Activated CD8-positive, alpha-beta memory T cell treated with anti-CD3 and anti-CD28 coated beads for 4 hours (primary cell): ENCODE measurements around the gene GPR18.

Experiments used
- DNase-seq, 2 donors: peaks; one replicate each; pipeline ENCODE4 v3.0.0-alpha.2; 2020; ENCODE audit warnings: low read depth in 2 of 2

Gene GPR18

GRCh38 chr13:99258210-99258860 lies at the start of gene GPR18:
Gene GPR18 (minus strand): TSS chr13:99258379. CDS start chr13:99255872, 2,507 bp downstream.
- no peak for DNase-seq

DNA sequence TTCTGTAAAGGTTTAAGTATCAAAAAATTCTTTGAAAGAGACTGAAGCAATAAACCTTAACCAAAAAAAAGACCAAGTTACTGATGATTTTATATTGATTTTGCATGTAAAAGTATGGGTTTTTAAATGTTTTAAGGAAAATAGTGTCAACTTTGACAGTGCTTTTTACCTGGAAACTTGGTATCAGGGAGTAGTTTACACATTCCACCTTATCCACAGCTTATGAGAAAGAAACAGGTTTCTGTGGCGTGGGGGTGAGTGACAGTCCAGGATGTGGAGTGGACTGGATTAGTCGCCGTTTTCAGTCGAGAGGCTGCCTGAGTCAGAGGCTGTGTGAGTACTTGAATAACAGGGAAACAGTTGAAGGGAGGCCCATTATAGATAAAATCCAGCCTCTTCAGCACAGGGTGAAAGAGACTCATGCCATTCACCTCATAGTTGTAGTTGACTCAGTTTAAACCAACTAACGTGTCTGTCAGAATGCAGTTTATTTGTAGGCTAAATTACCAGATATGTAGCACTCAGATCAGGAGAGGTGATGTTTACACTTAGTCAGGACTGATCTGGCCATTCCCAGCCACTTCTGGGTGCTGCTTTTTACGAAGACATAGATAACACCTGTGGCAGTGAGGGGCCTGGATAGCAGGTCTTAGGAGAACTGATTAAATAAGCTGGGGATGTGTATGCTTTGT lies 49.6 kb upstream of the GPR18 start:
- peak in 1 of 2 donors; percentile 50 for DNase-seq

DNA sequence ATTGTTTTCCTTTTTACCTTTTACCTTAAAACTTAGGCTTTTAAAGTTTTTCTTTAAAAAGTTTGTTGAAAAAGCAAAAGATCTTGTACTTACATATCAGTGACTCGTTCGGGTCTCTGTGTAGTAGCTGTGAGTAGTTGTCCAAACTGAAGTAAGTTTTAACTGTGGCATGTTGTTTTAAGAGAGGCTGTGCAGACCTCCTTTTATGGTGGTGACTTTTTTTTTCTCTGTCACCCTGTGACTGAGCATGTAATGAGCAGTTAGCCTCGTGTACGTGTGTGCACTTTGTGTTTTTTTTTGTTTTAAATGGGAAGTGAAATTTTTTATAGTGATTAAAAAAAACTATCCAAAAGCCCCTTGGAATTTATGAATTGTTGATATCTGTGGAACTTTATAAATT lies 49.1 kb upstream of the GPR18 start, which contains the start of gene GPR183:
Gene GPR183, minus strand, starts transcription at position 153 of the 400 bp plus-strand sequence. CDS start 11,254 bp downstream, outside the sequence.
- DNase-seq: no peak

GRCh38 chr13:99305566-99305965 lies 47.4 kb upstream of the GPR18 start:
- no peak for DNase-seq

GRCh38 chr13:99305158-99305557 lies 47.0 kb upstream of the GPR18 start:
- DNase-seq: no peak

- DNase-seq: no peak
These were observed 46.4 kb upstream of the GPR18 start for GRCh38 chr13:99304541-99304940.

- DNase-seq: no peak
These were observed 45.8 kb upstream of the GPR18 start for GRCh38 chr13:99303863-99304521.

DNA sequence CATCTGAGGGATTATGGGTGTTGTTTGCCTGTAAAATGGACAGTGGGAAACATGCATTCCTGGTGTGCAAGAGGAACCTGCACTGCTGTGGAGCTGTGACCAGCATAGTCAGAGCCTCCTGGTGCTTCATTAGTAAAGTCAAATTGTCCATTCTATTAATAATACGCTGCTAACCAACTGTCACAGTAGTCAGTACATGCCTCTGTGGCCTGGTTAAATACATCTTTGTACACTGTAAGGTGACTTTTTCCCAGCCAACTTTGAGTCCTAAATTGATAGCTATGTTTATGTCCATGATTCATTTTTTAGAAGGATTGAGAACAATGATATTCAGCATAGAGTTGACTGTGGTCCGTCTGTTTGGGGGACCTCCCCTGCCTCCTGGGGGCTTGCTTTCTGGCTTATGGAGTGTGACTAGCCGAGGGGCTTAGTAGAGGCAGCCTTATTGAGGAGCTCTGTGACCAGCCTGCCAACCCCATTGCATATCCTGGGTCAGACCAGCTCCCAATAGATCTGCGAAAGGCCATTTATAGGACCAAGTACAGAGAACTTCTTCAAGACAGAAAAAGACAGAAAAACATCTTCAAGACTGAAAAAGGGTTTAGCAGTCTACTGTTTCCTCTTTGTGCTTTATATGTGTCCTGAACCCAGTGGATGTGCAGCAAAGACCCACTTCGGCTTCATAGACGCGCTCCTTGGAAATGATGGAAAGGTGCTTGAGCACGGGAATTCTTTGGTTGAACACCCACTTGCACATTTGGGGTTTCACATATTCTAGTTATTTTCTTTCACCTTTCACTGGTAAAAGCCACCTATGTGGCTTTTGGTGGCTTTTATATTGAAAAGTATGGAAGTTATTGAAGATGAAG lies 44.7 kb upstream of the GPR18 start:
- no peak for DNase-seq

GRCh38 chr13:99301913-99302636 lies 43.9 kb upstream of the GPR18 start:
- DNase-seq: no peak

DNA sequence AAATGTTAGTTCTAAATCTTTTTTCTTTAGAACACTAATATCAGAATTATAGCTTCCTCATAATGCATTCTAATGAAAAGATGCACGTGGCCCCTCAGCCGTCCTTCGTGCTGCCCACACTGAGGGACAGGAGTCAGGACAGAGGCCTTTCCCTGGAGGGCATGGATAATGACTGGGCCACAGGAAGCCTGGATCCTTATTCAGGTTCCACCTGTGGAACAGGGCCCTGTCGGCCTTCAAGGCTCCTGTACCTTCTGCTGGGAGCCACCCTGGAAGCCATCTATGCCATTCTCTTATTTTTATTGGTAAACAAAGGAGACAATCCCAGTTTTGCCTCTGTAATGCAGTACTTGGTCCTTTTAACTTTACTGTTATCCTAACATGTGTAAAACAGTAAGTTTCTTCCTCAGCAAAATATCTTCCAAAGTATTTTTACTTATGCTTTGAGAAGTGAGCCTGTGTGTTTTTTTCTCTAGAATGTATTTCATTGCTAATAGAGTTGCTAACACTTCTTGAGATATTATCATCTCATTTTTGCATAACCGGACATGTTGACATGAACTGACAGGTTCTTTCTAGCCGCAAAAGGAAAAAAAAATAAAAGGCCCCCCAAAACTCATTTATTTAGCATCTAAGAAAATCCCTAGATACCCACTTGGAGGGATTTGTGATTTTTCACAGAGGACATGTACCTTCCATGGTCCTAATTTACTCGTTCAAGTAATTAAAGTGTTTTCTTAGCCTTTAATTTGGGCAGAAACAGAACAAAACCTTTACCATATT lies 43.1 kb upstream of the GPR18 start:
- no peak for DNase-seq

GRCh38 chr13:99299920-99300341 lies 41.8 kb upstream of the GPR18 start:
- no peak for DNase-seq

DNA sequence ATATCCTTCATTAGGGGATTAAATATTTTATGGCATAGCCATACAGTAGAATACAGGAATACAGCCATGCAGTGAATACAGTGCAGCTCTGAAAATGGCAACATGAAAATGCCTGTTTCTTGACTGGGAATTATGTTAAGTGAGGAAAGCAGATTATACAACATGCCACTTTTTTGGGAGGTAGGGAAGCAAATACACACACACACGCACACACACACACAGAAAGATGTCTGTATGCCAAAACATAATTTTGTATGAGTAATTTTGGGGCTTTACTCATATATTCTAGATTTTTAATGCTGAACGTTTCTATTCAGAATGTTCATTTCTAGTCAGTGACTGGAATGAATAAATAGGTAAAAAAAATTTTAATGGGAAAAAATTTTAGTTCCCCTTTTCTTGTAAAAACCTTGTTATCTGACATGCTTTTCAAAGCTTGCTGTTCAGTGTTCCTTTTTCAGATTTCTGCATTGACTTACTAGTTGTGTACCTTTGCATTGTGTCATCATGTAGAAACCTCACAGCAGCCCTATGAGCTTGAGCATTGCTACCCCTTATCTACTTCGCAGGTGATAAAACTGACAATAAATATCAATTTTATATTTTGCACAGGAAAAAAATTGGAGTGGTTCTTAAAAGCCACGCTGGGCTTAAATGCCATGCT lies 41.2 kb upstream of the GPR18 start:
- DNase-seq: no peak

GRCh38 chr13:99298056-99298455 lies 39.9 kb upstream of the GPR18 start:
- DNase-seq: no peak

DNA sequence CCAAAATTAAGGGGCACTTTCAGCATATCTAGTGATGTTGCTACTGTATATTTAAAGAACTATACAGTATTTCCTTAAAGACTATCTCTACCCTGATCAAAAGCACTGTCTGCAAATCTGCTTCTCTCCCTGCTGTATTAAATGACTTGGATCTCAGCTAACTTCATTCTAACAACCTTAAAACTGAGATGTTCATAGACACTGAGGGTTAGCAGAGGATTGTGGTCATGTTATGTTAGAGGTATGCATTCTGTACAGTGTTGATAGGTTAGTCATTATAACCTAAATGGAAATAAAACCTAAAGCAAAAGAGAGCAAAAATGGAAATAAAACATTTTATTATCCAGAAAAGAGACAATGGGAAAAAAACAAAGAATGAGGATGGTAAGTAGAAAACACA lies 39.2 kb upstream of the GPR18 start:
- no peak for DNase-seq

- DNase-seq: no peak
These were observed 38.2 kb upstream of the GPR18 start for GRCh38 chr13:99296398-99296797.

DNA sequence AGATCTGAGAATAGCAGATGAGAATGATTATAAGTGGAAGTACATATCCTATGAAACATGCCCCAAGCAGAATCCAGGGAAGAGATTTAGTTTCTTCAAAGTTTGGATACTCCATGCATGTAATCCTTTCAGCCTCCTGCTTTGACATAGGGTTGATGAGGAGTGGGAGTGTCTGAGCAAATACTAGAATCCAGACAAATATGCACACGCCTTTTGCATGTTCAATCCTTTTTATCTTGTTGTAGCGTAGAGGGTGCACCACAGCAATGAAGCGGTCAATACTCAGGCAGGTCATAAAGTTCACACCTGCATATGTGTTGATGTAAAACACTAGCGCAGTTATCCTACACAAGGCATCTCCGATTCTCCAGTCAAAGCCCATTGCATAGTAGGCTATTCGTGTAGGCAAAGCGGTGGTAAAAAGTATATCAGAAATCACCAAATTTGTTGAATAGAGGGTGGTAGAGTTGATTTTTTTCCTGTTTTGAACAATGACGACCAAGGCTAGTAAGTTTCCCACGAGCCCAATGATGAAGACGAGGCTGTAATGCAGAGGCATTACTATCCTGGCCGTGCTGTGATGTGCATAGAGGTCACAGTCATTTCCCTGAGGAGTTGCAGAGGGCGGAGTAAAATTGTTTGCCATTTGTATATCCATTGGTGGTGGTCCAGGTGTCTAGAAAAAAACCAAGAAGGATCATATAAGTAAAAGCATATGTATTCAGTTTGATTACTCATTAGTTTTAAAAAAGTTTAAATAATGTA lies 37.5 kb upstream of the GPR18 start:
- DNase-seq: no peak

GRCh38 chr13:99294958-99295357 lies 36.8 kb upstream of the GPR18 start:
- no peak for DNase-seq

DNA sequence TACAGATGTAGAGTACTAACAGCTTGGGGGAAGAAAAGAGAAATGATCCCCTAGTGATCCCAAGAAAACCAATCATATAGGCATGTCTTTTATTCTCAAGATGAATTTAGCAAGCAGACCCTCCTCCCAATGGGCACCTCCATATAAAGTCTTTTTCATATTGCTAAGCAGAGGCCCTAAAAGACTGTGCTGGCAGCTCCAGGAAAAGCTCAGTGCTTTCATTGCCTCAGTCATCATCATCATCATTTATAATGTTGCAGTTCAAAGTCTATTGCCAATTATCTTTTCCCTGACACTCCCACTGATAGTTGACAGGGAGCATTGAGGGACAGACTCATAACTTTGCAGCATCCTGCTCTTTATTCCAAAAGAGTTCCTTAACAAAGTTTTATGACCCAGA lies 36.0 kb upstream of the GPR18 start:
- no peak for DNase-seq

- no peak for DNase-seq
These were observed 35.0 kb upstream of the GPR18 start for GRCh38 chr13:99293178-99293577.
